GM12873 (cell line): ENCODE results near the gene SLX4IP.

Experiments used
- TF ChIP-seq, protein P1 (sequence below): IDR thresholded peaks from 2 replicates; pipeline ENCODE4 v1.5.1; 2012; ENCODE audit warnings: low read depth, mild to moderate bottlenecking, moderate library complexity, low read length, control low read depth; ENCODE audit not compliant: insufficient read depth; ENCODE audit errors: missing control alignments

SLX4IP gene

DNA sequence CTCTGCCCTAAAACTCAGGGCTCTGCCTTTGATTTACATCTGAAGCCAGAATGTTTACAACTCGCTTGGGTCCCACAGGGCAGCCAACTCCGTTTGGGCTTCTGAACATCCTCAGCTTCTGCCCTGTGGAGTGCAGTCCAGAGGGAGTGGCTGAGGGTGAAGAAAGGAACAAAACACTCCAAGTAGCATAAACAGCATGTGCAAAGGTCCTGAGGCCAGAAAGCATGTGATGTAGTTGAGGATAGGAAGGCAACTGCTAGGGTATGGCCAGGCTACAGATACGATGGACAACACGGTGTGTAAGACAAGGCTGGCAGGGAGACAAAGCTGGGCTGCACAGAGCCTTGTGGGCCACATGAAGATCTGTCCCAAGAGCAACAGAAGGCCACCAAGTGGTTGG, 226.2 kb downstream of the SLX4IP start:
- TF ChIP-seq, protein P1, sequence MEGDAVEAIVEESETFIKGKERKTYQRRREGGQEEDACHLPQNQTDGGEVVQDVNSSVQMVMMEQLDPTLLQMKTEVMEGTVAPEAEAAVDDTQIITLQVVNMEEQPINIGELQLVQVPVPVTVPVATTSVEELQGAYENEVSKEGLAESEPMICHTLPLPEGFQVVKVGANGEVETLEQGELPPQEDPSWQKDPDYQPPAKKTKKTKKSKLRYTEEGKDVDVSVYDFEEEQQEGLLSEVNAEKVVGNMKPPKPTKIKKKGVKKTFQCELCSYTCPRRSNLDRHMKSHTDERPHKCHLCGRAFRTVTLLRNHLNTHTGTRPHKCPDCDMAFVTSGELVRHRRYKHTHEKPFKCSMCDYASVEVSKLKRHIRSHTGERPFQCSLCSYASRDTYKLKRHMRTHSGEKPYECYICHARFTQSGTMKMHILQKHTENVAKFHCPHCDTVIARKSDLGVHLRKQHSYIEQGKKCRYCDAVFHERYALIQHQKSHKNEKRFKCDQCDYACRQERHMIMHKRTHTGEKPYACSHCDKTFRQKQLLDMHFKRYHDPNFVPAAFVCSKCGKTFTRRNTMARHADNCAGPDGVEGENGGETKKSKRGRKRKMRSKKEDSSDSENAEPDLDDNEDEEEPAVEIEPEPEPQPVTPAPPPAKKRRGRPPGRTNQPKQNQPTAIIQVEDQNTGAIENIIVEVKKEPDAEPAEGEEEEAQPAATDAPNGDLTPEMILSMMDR = no peak

DNA sequence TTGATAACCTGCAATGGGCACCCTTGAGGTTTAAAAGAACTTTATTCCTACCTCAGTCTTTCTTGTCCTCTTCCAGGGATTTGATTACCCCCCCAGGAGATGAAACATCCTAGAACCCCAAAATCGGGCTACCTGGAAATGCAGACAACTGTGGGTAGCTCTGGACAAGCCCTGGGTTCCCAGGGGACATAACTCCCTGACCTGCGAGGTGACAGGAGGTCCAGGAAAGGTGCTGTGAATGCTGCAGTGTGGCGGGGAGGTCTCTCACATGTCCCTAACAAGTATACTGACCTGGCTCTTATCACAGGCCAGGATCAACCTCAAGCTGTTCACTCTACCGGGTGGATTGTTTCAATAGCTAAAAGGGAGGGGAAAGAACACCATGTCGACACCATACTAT, 227.0 kb downstream of the SLX4IP start:
- TF ChIP-seq, protein P1 = no peak

DNA sequence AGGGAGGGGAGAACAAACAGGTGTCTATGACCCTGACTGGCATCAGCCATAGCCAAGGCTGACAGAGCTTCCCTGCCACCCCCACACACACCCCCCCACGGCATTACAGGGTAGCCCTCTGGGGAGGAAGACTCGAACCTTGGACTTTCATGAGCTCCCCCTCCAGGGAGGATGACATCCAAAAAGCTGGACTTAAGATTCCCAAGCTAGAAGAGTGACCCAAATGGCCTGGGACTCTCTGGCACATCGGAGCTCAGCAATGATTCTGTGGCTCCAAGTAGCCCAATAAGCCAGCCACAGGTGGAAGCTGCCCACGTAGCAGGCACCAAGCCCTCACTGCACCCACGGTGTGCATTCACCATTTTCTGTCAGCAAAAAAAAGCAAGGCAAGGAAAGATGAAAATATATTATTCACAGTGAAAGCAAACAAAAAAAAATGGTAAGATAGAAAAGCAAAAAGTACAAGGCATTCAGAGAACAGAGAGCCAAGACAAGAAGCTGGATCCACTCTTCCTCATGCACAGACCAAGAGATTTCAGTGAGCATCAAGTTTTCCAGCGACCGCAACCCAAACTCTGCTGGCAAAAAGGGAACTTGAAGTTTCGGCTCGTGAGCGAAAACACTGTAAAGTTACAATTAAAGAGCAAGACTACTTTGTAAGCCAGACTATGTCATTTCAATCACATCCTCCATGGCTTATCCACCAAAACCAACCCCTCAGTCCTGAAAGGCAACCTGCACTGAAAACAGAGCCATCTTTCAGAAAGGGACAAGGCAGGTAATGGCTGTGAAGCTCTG, 227.8 kb downstream of the SLX4IP start:
- TF ChIP-seq, protein P1 = no peak

DNA sequence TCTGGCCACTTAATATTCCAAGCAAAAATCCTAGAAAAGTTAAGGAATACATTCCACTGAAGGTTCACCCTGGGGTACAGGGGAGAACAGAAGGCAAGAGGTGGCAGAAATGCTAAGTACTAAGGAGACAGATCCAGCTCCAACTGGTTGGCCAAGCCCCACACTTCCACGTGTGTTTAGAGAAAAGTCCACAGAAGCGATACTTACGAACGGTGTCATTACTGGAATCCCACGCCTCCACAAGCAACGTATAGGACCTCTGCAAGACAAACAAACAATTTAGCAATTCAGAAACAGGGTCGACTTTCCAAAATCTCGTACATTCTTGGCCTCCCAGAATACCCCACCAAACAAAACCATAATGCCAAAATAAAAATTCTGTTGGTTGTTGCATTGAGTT, 228.7 kb downstream of the SLX4IP start:
- TF ChIP-seq, protein P1 = no peak

DNA sequence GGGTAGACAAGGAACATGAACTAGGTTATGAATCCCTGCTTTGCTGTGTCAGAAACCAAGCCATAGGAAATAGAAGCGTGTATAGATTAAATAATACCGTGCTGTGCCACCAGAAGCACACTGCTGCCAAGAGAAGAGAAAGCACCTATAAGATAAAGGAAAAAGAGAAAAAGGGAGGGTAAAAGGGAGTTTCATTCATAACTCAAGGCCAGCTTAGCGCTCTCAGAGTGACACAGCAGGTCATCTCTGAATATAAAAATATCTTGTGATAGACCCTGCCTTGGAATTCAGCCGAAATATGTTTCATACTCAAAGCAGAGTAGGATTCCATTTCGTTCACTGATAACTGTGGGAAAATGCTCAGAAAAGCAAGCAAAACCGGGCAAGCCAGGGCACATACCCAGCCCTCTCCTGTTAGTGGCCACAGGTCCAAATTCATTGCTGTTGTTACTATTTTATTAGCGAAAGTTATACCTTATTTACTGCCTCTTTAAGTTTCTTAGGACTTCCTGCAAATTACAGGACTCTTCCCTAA, 230.0 kb downstream of the SLX4IP start:
- TF ChIP-seq, protein P1 = no peak

DNA sequence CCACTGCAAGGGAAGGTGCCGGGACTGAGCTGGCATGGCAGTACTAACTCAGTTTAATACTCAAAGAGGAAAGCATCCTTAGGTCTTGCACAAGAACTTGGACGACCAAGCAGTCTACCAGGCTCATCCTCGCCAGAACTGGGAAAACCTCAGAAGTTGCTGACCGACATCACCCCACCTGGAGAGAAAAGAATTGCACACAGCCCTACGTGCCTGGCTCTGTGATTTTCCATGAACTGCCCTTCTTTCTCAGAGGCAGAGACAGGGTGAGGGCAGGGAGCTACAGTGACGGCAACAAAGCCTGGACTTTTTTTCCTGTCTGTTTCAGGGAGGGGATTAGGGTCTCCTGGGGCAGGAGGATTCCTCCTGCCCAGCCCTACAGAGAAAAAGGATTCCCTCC, 230.7 kb downstream of the SLX4IP start:
- TF ChIP-seq, protein P1 = no peak

DNA sequence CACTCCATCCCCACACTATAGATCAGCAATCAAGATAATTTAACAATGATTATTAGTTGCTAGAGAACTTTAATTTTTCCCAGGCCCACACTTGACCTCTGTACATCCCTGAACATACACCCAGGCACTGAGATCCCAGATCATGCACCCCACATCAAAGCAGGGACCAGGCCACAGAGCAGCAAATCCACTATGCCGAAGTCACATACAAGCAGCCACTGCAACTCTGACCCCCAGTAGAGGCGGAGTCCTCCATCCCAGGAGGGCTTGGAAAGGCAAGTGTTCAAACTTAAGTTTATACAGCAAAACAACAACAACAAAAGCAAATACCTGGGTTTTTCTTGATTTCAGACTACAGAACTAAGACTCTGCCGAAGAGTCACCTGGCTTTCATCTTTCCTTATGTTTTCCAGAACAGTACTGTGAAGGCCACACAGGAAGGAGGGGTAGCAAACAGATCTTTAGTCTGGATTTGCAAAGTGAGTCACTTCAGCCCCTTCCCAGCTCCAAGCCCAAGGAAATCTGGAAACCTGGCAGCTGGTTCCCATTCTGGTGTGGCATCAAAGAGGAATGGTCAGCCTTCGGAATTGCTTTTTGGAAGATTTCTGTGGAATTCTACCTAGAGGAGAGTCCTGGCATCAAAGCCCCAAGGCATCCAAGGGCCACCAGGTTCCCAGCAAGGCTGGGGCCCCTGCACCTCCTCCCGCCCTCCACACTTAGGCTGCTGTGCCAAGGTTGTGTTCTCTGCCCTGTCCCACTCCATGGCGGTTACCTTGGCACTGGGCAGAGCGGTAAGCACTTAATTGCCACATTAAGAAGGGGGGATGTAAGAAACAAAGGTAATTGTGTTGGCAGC, 231.3 kb downstream of the SLX4IP start:
- TF ChIP-seq, protein P1 = no peak
